Adrenal gland (tissue), 12 donors: ENCODE measurements around the gene SMURF2. TPM values are rescaled to one million over a fixed set of nuclear protein-coding genes. Genes with fewer than 3 reads are reported as not detected.
A peak's percentile ranks its signal among the peaks of the same experiment; 100 is the strongest.
"Not testable (repeated sequence)": the region's sequence is repeated elsewhere in the genome, so short reads cannot be mapped to it uniquely, and the experiment has no call there.

Experiments used
- DNase-seq, 7 donors: peaks; one replicate each; pipeline ENCODE4 v3.0.0-alpha.2; 2019 to 2020
- H3K27ac ChIP-seq, 5 donors: fragments of 200-600 bp; sonication (generic) in 4 of 5; 1 replicate in 3 of 5; 2 replicates in 2 of 5; pipeline versions ENCODE4 v1.5.1 to v1.8.0; 2016 to 2020; ENCODE audit warnings: mild to moderate bottlenecking in 1 of 5
- H3K27me3 ChIP-seq: fragments of 200-600 bp; 2 replicates; pipeline ENCODE4 v1.8.0; 2021
- H3K36me3 ChIP-seq, 2 donors: fragments of 200-600 bp; replicated peaks in 1 of 2; 1 replicate in 1 of 2; 2 replicates in 1 of 2; pipeline versions ENCODE4 v1.5.1 to v1.8.0; 2018 to 2022
- H3K4me1 ChIP-seq, 2 donors: fragments of 200-600 bp; replicated peaks in 1 of 2; 1 replicate in 1 of 2; 2 replicates in 1 of 2; pipeline versions ENCODE4 v1.5.1 to v1.8.0; 2018 to 2021
- H3K4me3 ChIP-seq, 4 donors: fragments of 200-600 bp; sonication (generic) in 3 of 4; one replicate each; pipeline ENCODE4 v1.5.1; 2016 to 2018
- H3K9me3 ChIP-seq, 3 donors: fragments of 200-600 bp; sonication (generic) in 1 of 3; replicated peaks in 1 of 3; 1 replicate in 2 of 3; 2 replicates in 1 of 3; pipeline versions ENCODE4 v1.5.1 to v1.8.0; 2016 to 2021
- POLR2A ChIP-seq, 2 donors: fragments of 450-650 bp; IDR thresholded peaks; one replicate each; pipeline ENCODE4 v1.6.1; 2017; ENCODE audit warnings: antibody characterized with exemption in 2 of 2, mild to moderate bottlenecking in 2 of 2, moderate library complexity in 1 of 2
- WGBS, 4 donors: extraction: QIAGEN DNeasy Blood & Tissue Kit in 2 of 4; methylation state at CpG; one replicate each; pipeline versions ENCODE4 v1.1.5 to v1.1.7; 2013 to 2017; 5-methylcytosine and 5-hydroxymethylcytosine counted together
- intact Hi-C, 2 donors: fragments of 100-400 bp; cut with DNase I; formaldehyde crosslinking; loops; one replicate each; pipeline versions ENCODE4 v1.14.1 to v1.15.0; 2022 to 2023
- polyA plus RNA-seq, 3 donors: library from polyadenylated mRNA; stranded (reverse); fragments of 200-250 nt in 2 of 3; fragments of 350-450 nt in 1 of 3; fragmentation: Illumina TruSeq in 1 of 3; extraction: RNeasy Lipid Tissue Mini Kit (QIAGEN cat#74804) in 1 of 3; gene quantifications; one replicate each; pipeline ENCODE4 v1.2.3, GENCODE V29; 2013 to 2014
- total RNA-seq, 9 donors: library from RNA; depleted of rRNA in 4 of 9; stranded (reverse); fragments of >200 nt in 4 of 9; fragments of 120-200 nt in 1 of 9; fragmentation: NEBNext Ultra II Directional in 1 of 9; extraction: Animal tissue kit (Norgen Biotek cat#: 25700) in 1 of 9; gene quantifications; one replicate each; pipeline versions ENCODE4 v1.1.0 to v1.2.4, GENCODE V29; 2013 to 2023
- TF ChIP-seq, protein P1 (sequence below), 6 experiments: fragments of 450-650 bp in 4 of 6; fragments of 200-600 bp in 2 of 6; sonication (generic) in 1 of 6; IDR thresholded peaks; 1 replicate in 5 of 6; 2 replicates in 1 of 6; pipeline versions ENCODE4 v1.5.1 to v1.8.0; 2016 to 2021; ENCODE audit warnings: antibody characterized with exemption in 6 of 6, mild to moderate bottlenecking in 2 of 6, moderate library complexity in 1 of 6
- donor health status: healthy with polysubstance abuse.
- donor health status: Bipolar disorder and iron deficiency.
- donor health status: DM: yes; HTN: yes; CAD: no.
- donor health status: DM: no; HTN: no; CAD: no.
- donor health status: DM: no; HTN: no; CAD: no.
- donor health status: DM: yes; HTN: yes; CAD: no.

The SMURF2 gene
- total and polyA plus RNA-seq, 12 donors, result 7.7 to 36.9 (median 15.0) TPM

GRCh38 chr17:64614266-64615027 is 47.7 kb downstream of the SMURF2 start:
- Histone ChIP-seq H3K27me3 (no peaks in the 10 kb centered on the region), H3K27ac (no peak overlapping the region), H3K9me3 (no peaks in the 10 kb centered on the region), H3K36me3 (no peaks in the 10 kb centered on the region), H3K4me3 (no peak overlapping the region), H3K4me1 (peaks cover 0 to 28% of the 10 kb centered on the region in 2 donors)
- 62 to 71% (median 67%) methylated on average over 2 of the region's 2 CpGs for WGBS, 4 donors
- DNase-seq, result no peak
- intact Hi-C loops, result no loop called here
- TF ChIP-seq, protein P1, sequence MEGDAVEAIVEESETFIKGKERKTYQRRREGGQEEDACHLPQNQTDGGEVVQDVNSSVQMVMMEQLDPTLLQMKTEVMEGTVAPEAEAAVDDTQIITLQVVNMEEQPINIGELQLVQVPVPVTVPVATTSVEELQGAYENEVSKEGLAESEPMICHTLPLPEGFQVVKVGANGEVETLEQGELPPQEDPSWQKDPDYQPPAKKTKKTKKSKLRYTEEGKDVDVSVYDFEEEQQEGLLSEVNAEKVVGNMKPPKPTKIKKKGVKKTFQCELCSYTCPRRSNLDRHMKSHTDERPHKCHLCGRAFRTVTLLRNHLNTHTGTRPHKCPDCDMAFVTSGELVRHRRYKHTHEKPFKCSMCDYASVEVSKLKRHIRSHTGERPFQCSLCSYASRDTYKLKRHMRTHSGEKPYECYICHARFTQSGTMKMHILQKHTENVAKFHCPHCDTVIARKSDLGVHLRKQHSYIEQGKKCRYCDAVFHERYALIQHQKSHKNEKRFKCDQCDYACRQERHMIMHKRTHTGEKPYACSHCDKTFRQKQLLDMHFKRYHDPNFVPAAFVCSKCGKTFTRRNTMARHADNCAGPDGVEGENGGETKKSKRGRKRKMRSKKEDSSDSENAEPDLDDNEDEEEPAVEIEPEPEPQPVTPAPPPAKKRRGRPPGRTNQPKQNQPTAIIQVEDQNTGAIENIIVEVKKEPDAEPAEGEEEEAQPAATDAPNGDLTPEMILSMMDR (IDR thresholded peaks at IDR 0.05), result no peak
- no peak for TF ChIP-seq POLR2A (IDR thresholded peaks at IDR 0.05)

DNA sequence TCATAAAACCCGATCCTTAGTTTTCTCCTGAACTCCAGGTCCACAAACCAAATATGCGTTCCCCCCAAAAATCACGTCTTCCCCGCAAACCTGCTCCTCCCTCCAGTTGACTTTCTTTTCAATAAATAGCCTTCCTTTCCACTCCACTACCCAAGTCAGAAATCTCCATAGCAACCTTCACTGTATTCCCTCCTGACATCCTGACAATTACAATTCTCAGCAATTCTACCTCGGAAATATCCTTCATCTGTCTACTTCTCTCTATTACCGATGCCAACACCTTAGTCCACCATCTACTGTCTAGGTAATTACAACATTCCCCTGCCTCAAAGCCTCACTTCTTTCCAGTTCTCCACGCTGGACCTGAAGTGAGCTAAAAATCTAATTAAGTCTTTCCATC is 50.7 kb downstream of the SMURF2 start:
- Histone ChIP-seq H3K4me3 (no peak overlapping the region), H3K4me1 (peaks cover 0 to 28% of the 10 kb centered on the region in 2 donors), H3K36me3 (no peaks in the 10 kb centered on the region), H3K27ac (no peak overlapping the region), H3K9me3 (no peaks in the 10 kb centered on the region), H3K27me3 (no peaks in the 10 kb centered on the region)
- DNase-seq, result no peak
- intact Hi-C loops, result no loop called here
- WGBS, 4 donors, result 82 to 91% (median 86%) methylated on average over 7 of the region's 7 CpGs
- TF ChIP-seq POLR2A (IDR thresholded peaks at IDR 0.05), result no peak
- TF ChIP-seq, protein P1 (IDR thresholded peaks at IDR 0.05), result no peak

- H3K27ac ChIP-seq, intact Hi-C loops, H3K27me3 ChIP-seq, H3K4me3 ChIP-seq, DNase-seq, H3K9me3 ChIP-seq, H3K36me3 ChIP-seq: not testable (repeated sequence)
- WGBS, 4 donors, result 94 to 98% (median 96%) methylated on average over 2 of the region's 2 CpGs
- peaks cover 0 to 24% of the 10 kb centered on the region in 2 donors for H3K4me1 ChIP-seq
Measured at GRCh38 chr17:64610244-64610643, 51.9 kb downstream of the SMURF2 start.

GRCh38 chr17:64608571-64608981 is 53.5 kb downstream of the SMURF2 start:
- H3K36me3 ChIP-seq, result no peaks in the 10 kb centered on the region
- no peaks in the 10 kb centered on the region for H3K9me3 ChIP-seq
- H3K4me1 ChIP-seq, result peaks cover 0 to 16% of the 10 kb centered on the region in 2 donors
- intact Hi-C loops, result no loop called here
- peak overlapping the region in 1 of 5 donors; percentile 25 for H3K27ac ChIP-seq
- DNase-seq, result no peak
- no peaks in the 10 kb centered on the region for H3K27me3 ChIP-seq
- 51 to 65% (median 61%) methylated on average over 2 of the region's 2 CpGs for WGBS, 4 donors
- TF ChIP-seq, protein P1 (IDR thresholded peaks at IDR 0.05), result no peak
- no peak for TF ChIP-seq POLR2A (IDR thresholded peaks at IDR 0.05)
- no peak overlapping the region for H3K4me3 ChIP-seq
